Measurements from ENCODE around the gene EPB41L3.

The EPB41L3 gene

GRCh38 chr18:5393779-5394178, 150.0 kb downstream of the EPB41L3 start (continued):
- TF ChIP-seq ZNF558 (tag by site-specific recombination; IDR thresholded peaks at IDR 0.05): no peak
- TF ChIP-seq KLF17 (tag by site-specific recombination; IDR thresholded peaks at IDR 0.05): no peak
- TF ChIP-seq ELK4 (IDR thresholded peaks at IDR 0.05; ENCODE audit: borderline replicate concordance, low read depth, low read length): no peak
- no peak for TF ChIP-seq ZNF707 (tag by site-specific recombination; IDR thresholded peaks at IDR 0.05)
- TF ChIP-seq ZNF501 (tag by site-specific recombination; IDR thresholded peaks at IDR 0.05): no peak
- no peak for TF ChIP-seq ZNF292 (tag by site-specific recombination; IDR thresholded peaks at IDR 0.05; ENCODE audit: borderline replicate concordance, low read depth)
- TF ChIP-seq ZNF837 (tag by site-specific recombination; IDR thresholded peaks at IDR 0.05): no peak
- TF ChIP-seq ZNF776 (tag by site-specific recombination; IDR thresholded peaks at IDR 0.05; ENCODE audit: borderline replicate concordance): no peak
- no peak for TF ChIP-seq ZNF335 (tag by site-specific recombination; conservative IDR thresholded peaks at IDR 0.05)
- TF ChIP-seq ZNF623 (tag by site-specific recombination; IDR thresholded peaks at IDR 0.05): no peak
- TF ChIP-seq ZNF544 (tag by site-specific recombination; IDR thresholded peaks at IDR 0.05): no peak

GRCh38 chr18:5391409-5391808, 152.4 kb downstream of the EPB41L3 start:
- ChIA-PET CTCF (no interaction called here), POLR2A (no interaction called here)
- Histone ChIP-seq H3K9me3 (ENCODE audit: control insufficient read depth, insufficient read depth, low read depth, low read length) (no peaks in the 10 kb centered on the region), H3K36me3 (ENCODE audit: control insufficient read depth in 2 of 2, insufficient read depth in 1 of 2, low read length in 2 of 2) (peaks cover 17 to 38% of the 10 kb centered on the region in 2 experiments; a peak in 2 of 3 replicates), H3K27ac (ENCODE audit: extremely low read depth, low read depth, low read length) (no peak overlapping the region), H3K4me1 (ENCODE audit: control insufficient read depth, insufficient read depth, low read length) (no peaks in the 10 kb centered on the region), H3K4me3 (ENCODE audit: low read depth, low read length) (no peak overlapping the region)
- no peak for TF ChIP-seq ZNF664 (tag by site-specific recombination; IDR thresholded peaks at IDR 0.05)
- no peak for TF ChIP-seq ZNF398 (tag by site-specific recombination; IDR thresholded peaks at IDR 0.05)
- TF ChIP-seq ZNF157 (tag by site-specific recombination; IDR thresholded peaks at IDR 0.05): no peak
- TF ChIP-seq ZNF366 (tag by site-specific recombination; conservative IDR thresholded peaks at IDR 0.05): no peak
- no peak for TF ChIP-seq PRDM1 (tag by site-specific recombination; IDR thresholded peaks at IDR 0.05)
- no peak for TF ChIP-seq ZNF202 (tag by site-specific recombination; IDR thresholded peaks at IDR 0.05; ENCODE audit: borderline replicate concordance)
- TF ChIP-seq ZNF639 (tag by site-specific recombination; IDR thresholded peaks at IDR 0.05): no peak
- no peak for TF ChIP-seq ZBTB20 (tag by site-specific recombination; IDR thresholded peaks at IDR 0.05)
- TF ChIP-seq ZNF530 (tag by site-specific recombination; IDR thresholded peaks at IDR 0.05; ENCODE audit: low read depth): no peak
- TF ChIP-seq ZNF37A (tag by site-specific recombination; IDR thresholded peaks at IDR 0.05): no peak
- TF ChIP-seq ZNF549 (tag by site-specific recombination; IDR thresholded peaks at IDR 0.05): no peak
- TF ChIP-seq ZNF529 (tag by site-specific recombination; IDR thresholded peaks at IDR 0.05; ENCODE audit: insufficient replicate concordance): no peak
- TF ChIP-seq ZBTB49 (tag by site-specific recombination; IDR thresholded peaks at IDR 0.05; ENCODE audit: low read depth): no peak
- TF ChIP-seq ZNF266 (tag by site-specific recombination; IDR thresholded peaks at IDR 0.05; ENCODE audit: low read depth): no peak
